Naive thymus-derived CD4-positive, alpha-beta T cell (primary cell): ENCODE data around the gene TMEM39B. TPM values are rescaled to one million over a fixed set of nuclear protein-coding genes. Genes with fewer than 3 reads are reported as not detected.
"Not testable (repeated sequence)": the region's sequence is repeated elsewhere in the genome, so short reads cannot be mapped to it uniquely, and the experiment has no call there.

ENCODE experiments used
- ATAC-seq: fragments of 150-1000 bp; cut with Tn5 transposase; 2 replicates; pipeline ENCODE4 v1.10.0; 2021; ENCODE audit warnings: mild to moderate bottlenecking, moderate library complexity
- CTCF ChIA-PET: fragments of 350-600 bp; sonication (Branson Sonifier 250); formaldehyde crosslinking; loops from one replicate; lab custom pipeline; 2021; ENCODE audit warnings: antibody characterized with exemption; lab: Charles Lee
- POLR2A ChIA-PET: fragments of 350-600 bp; sonication (Branson Sonifier 250); formaldehyde crosslinking; loops from one replicate; lab custom pipeline; 2021; ENCODE audit warnings: antibody characterized with exemption, inconsistent platforms; lab: Charles Lee
- DNase-seq, 9 donors: peaks; one replicate each; pipeline versions ENCODE4 v3.0.0 to v3.0.0-alpha.2; 2020 to 2022; ENCODE audit warnings: mixed read lengths in 1 of 9
- H3K27ac ChIP-seq: one replicate; pipeline ENCODE4 v1.7.0; 2013; ENCODE audit warnings: mild to moderate bottlenecking, low read depth, low read length, moderate library complexity
- H3K27me3 ChIP-seq, 2 donors: one replicate each; pipeline ENCODE4 v1.7.0; 2013; ENCODE audit warnings: low read length in 2 of 2, mild to moderate bottlenecking in 2 of 2, moderate library complexity in 2 of 2; ENCODE audit not compliant: control insufficient read depth in 2 of 2, insufficient read depth in 2 of 2
- H3K36me3 ChIP-seq, 3 experiments: 1 replicate in 2 of 3; 2 replicates in 1 of 3; pipeline ENCODE4 v1.7.0; 2013; ENCODE audit warnings: low read length in 3 of 3, mild to moderate bottlenecking in 3 of 3, moderate library complexity in 1 of 3; ENCODE audit not compliant: insufficient read depth in 3 of 3, control insufficient read depth in 2 of 3
- H3K4me1 ChIP-seq, 2 donors: one replicate each; pipeline ENCODE4 v1.7.0; 2013; ENCODE audit warnings: low read length in 2 of 2, mild to moderate bottlenecking in 2 of 2, moderate library complexity in 1 of 2; ENCODE audit not compliant: control insufficient read depth in 2 of 2, insufficient read depth in 2 of 2
- H3K4me3 ChIP-seq: 2 replicates; pipeline ENCODE4 v1.7.0; 2013; ENCODE audit warnings: mild to moderate bottlenecking, low read length
- H3K9me3 ChIP-seq, 3 experiments: 1 replicate in 2 of 3; 2 replicates in 1 of 3; pipeline ENCODE4 v1.7.0; 2013; ENCODE audit warnings: low read length in 3 of 3; ENCODE audit not compliant: control insufficient read depth in 2 of 3
- H3K27ac Mint-ChIP-seq, 9 donors: one replicate each; pipeline ENCODE4 v1.8.0; 2020 to 2022; ENCODE audit warnings: mixed read lengths in 9 of 9, mild to moderate bottlenecking in 8 of 9, moderate library complexity in 5 of 9, inconsistent platforms in 2 of 9
- H3K27me3 Mint-ChIP-seq, 5 donors: one replicate each; pipeline ENCODE4 v1.8.0; 2021 to 2022; ENCODE audit warnings: mixed read lengths in 5 of 5, mild to moderate bottlenecking in 1 of 5
- H3K36me3 Mint-ChIP-seq, 5 donors: one replicate each; pipeline ENCODE4 v1.8.0; 2020 to 2022; ENCODE audit warnings: mixed read lengths in 5 of 5, mild to moderate bottlenecking in 3 of 5, inconsistent platforms in 1 of 5
- H3K4me1 Mint-ChIP-seq, 7 donors: one replicate each; pipeline ENCODE4 v1.8.0; 2020 to 2022; ENCODE audit warnings: mixed read lengths in 7 of 7, mild to moderate bottlenecking in 3 of 7, inconsistent platforms in 1 of 7
- H3K4me3 Mint-ChIP-seq, 10 donors: one replicate each; pipeline ENCODE4 v1.8.0; 2020 to 2022; ENCODE audit warnings: mild to moderate bottlenecking in 10 of 10, mixed read lengths in 10 of 10, moderate library complexity in 6 of 10, inconsistent platforms in 2 of 10
- H3K9me3 Mint-ChIP-seq, 11 donors: one replicate each; pipeline ENCODE4 v1.8.0; 2020 to 2022; ENCODE audit warnings: mixed read lengths in 11 of 11, mild to moderate bottlenecking in 4 of 11, inconsistent platforms in 1 of 11, moderate library complexity in 1 of 11
- intact Hi-C, 2 donors: fragments of 100-400 bp; cut with micrococcal nuclease; formaldehyde crosslinking; loops; one replicate each; pipeline ENCODE4 v1.15.1; 2023
- polyA plus RNA-seq, 2 donors: library from polyadenylated mRNA; unstranded; fragments of 300-500 nt; fragmentation: Illumina TruSeq; gene quantifications; one replicate each; pipeline ENCODE4 v1.2.3, GENCODE V29; 2021
- total RNA-seq, 6 experiments: library from RNA in 5 of 6; stranded (reverse) in 5 of 6; gene quantifications; 1 replicate in 5 of 6; 2 replicates in 1 of 6; pipeline ENCODE4 v1.2.3 and lab custom pipeline; 2021 to 2026

Gene TMEM39B
- total and polyA plus RNA-seq, 7 experiments from 2014 or later: 2.7 to 35.9 (median 17.4) TPM

DNA sequence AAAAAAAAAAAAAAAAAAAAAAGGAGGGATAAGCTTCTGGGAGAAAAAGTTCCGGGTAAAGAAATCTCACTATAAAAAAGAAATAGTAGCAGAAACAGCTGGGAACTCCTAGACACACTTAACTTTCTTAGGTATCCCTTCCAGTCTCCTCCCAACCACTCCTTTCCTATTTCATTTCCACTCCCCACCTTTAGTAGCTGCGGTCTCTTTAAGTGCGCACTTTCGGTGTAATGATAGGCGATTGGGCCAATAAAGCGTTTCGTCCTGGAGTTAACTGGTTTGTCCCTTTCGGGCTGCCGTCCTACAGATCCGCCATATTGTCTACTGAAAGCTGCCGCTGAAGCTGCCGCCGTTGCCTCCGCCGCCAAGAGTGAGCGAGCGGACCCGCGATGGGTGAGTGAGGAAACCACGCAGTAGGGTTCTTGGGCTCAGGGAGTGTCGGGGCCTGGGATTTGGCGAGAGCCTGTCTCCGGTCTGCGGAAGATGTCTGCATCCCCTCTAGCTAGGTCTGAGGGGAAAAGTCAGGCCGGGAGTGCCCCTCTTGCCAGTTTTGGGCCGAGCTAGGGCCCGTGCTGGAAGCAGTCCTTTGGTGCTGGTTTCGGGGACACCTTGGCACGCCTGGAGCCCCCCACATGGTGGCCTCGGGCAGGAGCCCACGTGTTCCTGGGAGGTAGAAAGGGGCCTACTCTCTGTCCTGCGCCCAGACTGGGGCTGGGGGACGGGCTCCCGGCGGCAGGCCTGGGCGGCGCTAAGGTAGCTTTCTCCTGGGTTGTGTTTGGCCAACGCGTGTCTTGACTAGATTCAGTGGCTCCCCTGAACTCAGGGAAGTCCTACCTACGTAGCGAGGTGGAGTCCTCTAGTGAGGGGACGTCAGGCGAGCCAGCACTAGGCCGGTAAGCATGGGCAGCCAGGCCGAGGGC lies 35.3 kb downstream of the TMEM39B start, which contains the start of gene KPNA6:
Gene KPNA6, plus strand, starts transcription at position 315 of the 920 bp plus-strand sequence. Its CDS starts 75 bp downstream, at position 390.
- peaks cover 27 to 63% (median 47%) of the 10 kb centered on the region in 7 donors for H3K4me1 Mint-ChIP-seq
- H3K27me3 Mint-ChIP-seq: no peaks in the 10 kb centered on the region
- H3K4me3 Mint-ChIP-seq: peak within 1 kb of the TSS; percentile 95 to 100 (median 99)
- Histone ChIP-seq H3K4me3 (peak within 1 kb of the TSS; percentile 75), H3K4me1 (peaks cover 37 to 40% of the 10 kb centered on the region in 2 donors), H3K27me3 (no peaks in the 10 kb centered on the region), H3K36me3 (peaks cover 0 to 8% (median 0%) of the 10 kb centered on the region in 3 experiments), H3K27ac (peak within 1 kb of the TSS; percentile 94), H3K9me3 (no peaks in the 10 kb centered on the region)
- H3K27ac Mint-ChIP-seq: peak within 1 kb of the TSS; percentile 93 to 99 (median 98)
- peaks cover 0 to 2% (median 0%) of the 10 kb centered on the region in 11 donors for H3K9me3 Mint-ChIP-seq
- ATAC-seq: peak; percentile 94
- peak; percentile 75 to 95 (median 93) for DNase-seq
- ChIA-PET POLR2A (interaction anchor here (0.7 to 3.4 kb wide), 26 partner anchors 9 to 463 kb away, joined by 3 to 43 read pairs (median 4); partner anchors contain the start of genes BSDC1, CCDC28B, IQCC and KHDRBS1), CTCF (interaction anchor here (0.6 to 3.2 kb wide), 8 partner anchors 35 to 293 kb away, joined by 3 to 16 read pairs (median 3); partner anchors contain the start of gene TMEM39B)
- intact Hi-C loops: loop anchor here (1.0 to 5.0 kb wide), 10 partner anchors 36 to 1389 kb away; partner anchors contain the start of genes BSDC1 (in 2 of the 2), CCDC28B (in 2 of the 2), KHDRBS1 (in 2 of the 2) and TMEM39B (in 2 of the 2)
- peaks cover 0 to 3% (median under 1%) of the 10 kb centered on the region in 5 donors for H3K36me3 Mint-ChIP-seq

DNA sequence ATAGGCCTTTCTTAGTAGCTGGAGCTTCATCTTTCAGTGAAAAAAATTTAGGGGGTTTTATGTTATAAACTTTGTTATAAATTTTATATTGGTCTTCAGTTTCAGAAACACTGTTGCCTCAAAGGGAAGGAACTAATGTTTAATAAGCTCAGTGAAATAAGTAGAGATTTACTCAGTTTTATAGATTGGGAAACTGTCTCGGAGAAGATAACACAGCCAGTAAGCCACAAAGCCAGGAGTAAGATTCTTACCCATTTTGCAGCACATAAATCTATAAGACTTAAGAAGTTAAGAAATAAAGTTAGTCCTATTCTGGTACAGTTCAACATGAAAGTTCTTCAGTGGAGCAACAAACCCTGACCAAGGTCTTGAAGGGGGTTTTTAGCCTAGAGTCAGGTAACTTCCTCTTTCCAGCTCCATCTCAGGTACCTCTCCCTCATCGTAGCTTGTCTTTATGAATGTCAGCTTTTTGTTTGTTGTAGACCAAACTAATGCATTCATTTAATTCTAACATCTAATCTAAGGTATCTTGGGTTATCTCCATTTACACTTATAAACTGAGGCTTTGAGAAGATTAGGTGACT lies 38.4 kb downstream of the TMEM39B start:
- Histone ChIP-seq H3K4me1 (peaks cover 41 to 54% of the 10 kb centered on the region in 2 donors), H3K27ac (peak overlapping the region; percentile 47)
- H3K27me3 Mint-ChIP-seq: no peaks in the 10 kb centered on the region

DNA sequence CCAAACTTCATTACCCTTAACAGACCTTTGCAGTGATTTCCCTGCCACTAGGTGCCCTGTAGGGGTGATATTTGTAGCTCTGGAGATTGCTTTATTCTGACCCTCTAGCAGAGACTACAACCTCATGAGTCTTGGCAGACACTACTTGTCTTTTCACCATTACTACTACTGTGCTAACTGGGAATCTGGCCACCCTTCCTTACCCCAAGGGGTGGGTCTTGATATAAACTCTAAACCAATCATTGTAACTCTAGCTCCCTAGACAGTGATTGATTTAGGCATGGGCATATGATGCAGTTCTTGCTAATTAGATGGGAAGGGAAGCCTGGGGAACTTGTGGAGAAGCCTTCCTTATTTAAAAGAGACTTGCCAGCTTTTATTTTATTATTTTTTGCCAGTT lies 39.0 kb downstream of the TMEM39B start:
- intact Hi-C loops: no loop called here
- Mint-ChIP-seq H3K4me1 (peaks cover 42 to 91% (median 65%) of the 10 kb centered on the region in 7 donors), H3K9me3 (peaks cover 0 to 2% (median 0%) of the 10 kb centered on the region in 11 donors), H3K27me3 (no peaks in the 10 kb centered on the region), H3K27ac (peak overlapping the region in 8 of 9 donors; percentile 17 to 82 (median 52)), H3K4me3 (peak overlapping the region; percentile 29 to 100 (median 66)), H3K36me3 (peaks cover 0 to 6% (median 3%) of the 10 kb centered on the region in 5 donors)
- Histone ChIP-seq H3K27me3 (no peaks in the 10 kb centered on the region), H3K27ac (peak overlapping the region; percentile 47), H3K36me3 (peaks cover 0 to 8% (median 0%) of the 10 kb centered on the region in 3 experiments), H3K9me3 (no peaks in the 10 kb centered on the region), H3K4me3 (no peak overlapping the region), H3K4me1 (peaks cover 41 to 54% of the 10 kb centered on the region in 2 donors)
- ChIA-PET CTCF (no interaction called here), POLR2A (interaction anchor here (0.9 to 3.1 kb wide), 5 partner anchors 10 to 242 kb away, joined by 3 to 9 read pairs (median 3); partner anchors contain the start of gene TMEM39B)
- ATAC-seq (no peak), DNase-seq (no peak)

More for the DNA sequence above, 38.4 kb downstream of the TMEM39B start:
- no peak overlapping the region for H3K4me3 ChIP-seq
- peak overlapping the region; percentile 17 to 82 (median 49) for H3K27ac Mint-ChIP-seq
- no peaks in the 10 kb centered on the region for H3K9me3 ChIP-seq
- peaks cover 0 to 4% (median 3%) of the 10 kb centered on the region in 5 donors for H3K36me3 Mint-ChIP-seq
- H3K4me3 Mint-ChIP-seq: peak overlapping the region; percentile 29 to 100 (median 78)
- CTCF ChIA-PET: interaction anchor here (0.6 kb wide), 1 partner anchor 48 kb away, joined by 3 read pairs; no protein-coding TSS in a partner anchor
- peaks cover 0 to 8% (median 0%) of the 10 kb centered on the region in 3 experiments for H3K36me3 ChIP-seq
- H3K27me3 ChIP-seq: no peaks in the 10 kb centered on the region
- H3K4me1 Mint-ChIP-seq: peaks cover 42 to 88% (median 63%) of the 10 kb centered on the region in 7 donors
- DNase-seq (no peak), ATAC-seq (no peak)
- H3K9me3 Mint-ChIP-seq: peaks cover 0 to 2% (median 0%) of the 10 kb centered on the region in 11 donors
- POLR2A ChIA-PET: interaction anchor here (1.1 to 3.1 kb wide), 5 partner anchors 10 to 144 kb away, joined by 3 to 9 read pairs (median 3); partner anchors contain the start of gene TMEM39B
- intact Hi-C loops: no loop called here

DNA sequence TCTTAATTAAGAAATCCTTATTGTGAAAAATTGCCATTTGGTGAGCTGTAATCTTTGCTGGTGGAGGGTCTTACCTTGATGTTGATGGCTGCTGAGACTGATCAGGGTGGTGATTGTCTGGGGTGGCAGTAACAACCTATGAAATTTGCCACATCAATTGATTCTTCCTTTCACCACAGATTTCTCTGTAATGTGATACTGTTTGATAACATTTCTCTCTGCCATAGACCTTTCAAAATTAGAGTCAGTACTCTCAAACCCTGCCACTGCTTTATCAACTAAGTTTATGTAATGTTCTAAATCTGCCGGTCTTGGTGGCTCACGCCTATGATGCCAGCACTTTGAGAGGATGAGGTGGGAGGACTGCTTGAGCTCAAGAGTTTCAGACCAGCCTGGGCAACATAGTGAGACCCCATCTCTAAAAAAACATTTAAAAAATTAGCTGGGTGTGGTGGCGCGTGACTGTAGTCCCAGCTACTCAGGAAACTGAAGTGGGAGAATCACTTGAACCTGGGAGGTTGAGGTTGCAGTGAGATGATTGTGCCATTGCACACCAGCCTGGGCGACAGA lies 40.2 kb downstream of the TMEM39B start:
- intact Hi-C loops: loop anchor here in 1 of 2 donors (1.0 kb wide), 1 partner anchor 8 kb away; no protein-coding TSS in a partner anchor
- peak; percentile 26 for ATAC-seq

DNA sequence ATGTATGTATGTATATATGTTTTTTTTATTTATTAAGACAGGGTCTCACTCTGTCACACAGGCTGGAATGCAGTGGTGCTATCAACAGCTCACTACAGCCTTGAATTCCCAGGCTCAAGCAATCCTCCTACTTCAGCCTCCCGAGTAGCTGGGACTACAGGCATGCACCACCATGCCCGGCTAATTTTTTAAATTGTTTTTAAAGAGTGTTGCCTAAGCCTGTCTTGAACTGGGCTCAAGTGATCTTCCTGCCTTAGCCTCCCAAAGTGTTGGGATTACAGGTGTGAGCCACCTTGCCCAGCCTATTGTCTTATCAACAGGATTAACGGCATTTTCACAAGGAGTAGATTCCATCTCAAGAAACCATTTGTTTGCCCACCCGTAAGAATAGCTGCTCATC lies 40.7 kb downstream of the TMEM39B start:
- Histone ChIP-seq H3K4me1 (peaks cover 41 to 54% of the 10 kb centered on the region in 2 donors), H3K27ac (peak overlapping the region; percentile 42)
- POLR2A ChIA-PET: interaction anchor here (1.0 kb wide), 1 partner anchor 29 kb away, joined by 5 read pairs; no protein-coding TSS in a partner anchor
- not testable (repeated sequence) for H3K9me3 Mint-ChIP-seq, H3K36me3 ChIP-seq, H3K4me3 ChIP-seq, H3K36me3 Mint-ChIP-seq, H3K27me3 Mint-ChIP-seq, DNase-seq, ATAC-seq, H3K27me3 ChIP-seq, H3K9me3 ChIP-seq
- intact Hi-C loops: loop anchor here in 1 of 2 donors (1.0 kb wide), 1 partner anchor 8 kb away; no protein-coding TSS in a partner anchor
- peak overlapping the region in 8 of 9 donors; percentile 17 to 81 (median 68) for H3K27ac Mint-ChIP-seq
- H3K4me3 Mint-ChIP-seq: peak overlapping the region in 7 of 10 donors; percentile 9 to 71 (median 51)
- CTCF ChIA-PET: interaction anchor here (0.5 kb wide), 1 partner anchor 102 kb away, joined by 3 read pairs; no protein-coding TSS in a partner anchor
- peaks cover 50 to 90% (median 66%) of the 10 kb centered on the region in 7 donors for H3K4me1 Mint-ChIP-seq

More for the DNA sequence above, 40.2 kb downstream of the TMEM39B start:
- POLR2A ChIA-PET: interaction anchor here (0.7 to 3.1 kb wide), 2 partner anchors 40 to 235 kb away, joined by 3 to 9 read pairs; partner anchors contain the start of gene TMEM39B
- CTCF ChIA-PET: interaction anchor here (1.1 kb wide), 1 partner anchor 40 kb away, joined by 3 read pairs; the partner anchor contains the start of gene TMEM39B
- Histone ChIP-seq H3K27ac (peak overlapping the region; percentile 42), H3K27me3 (no peaks in the 10 kb centered on the region), H3K9me3 (no peaks in the 10 kb centered on the region), H3K4me3 (no peak overlapping the region), H3K36me3 (peaks cover 0 to 8% (median 0%) of the 10 kb centered on the region in 3 experiments), H3K4me1 (peaks cover 41 to 54% of the 10 kb centered on the region in 2 donors)
- Mint-ChIP-seq H3K9me3 (peaks cover 0 to 2% (median 0%) of the 10 kb centered on the region in 11 donors), H3K4me1 (peaks cover 44 to 88% (median 64%) of the 10 kb centered on the region in 7 donors), H3K27ac (peak overlapping the region; percentile 66 to 90 (median 80)), H3K4me3 (peak overlapping the region; percentile 40 to 71 (median 66)), H3K36me3 (peaks cover 0 to 6% (median 1%) of the 10 kb centered on the region in 5 donors), H3K27me3 (no peaks in the 10 kb centered on the region)
- peak in 7 of 9 donors; percentile 14 to 45 (median 31) for DNase-seq
